ENCODE measurements around the gene GATA5.

The GATA5 gene

GRCh38 chr20:62453186-62453808 is 22.5 kb downstream of the GATA5 start:
- no peak for DNase-seq (ENCODE audit: low spot score)

- no peak for DNase-seq (ENCODE audit: low spot score)
Measured at GRCh38 chr20:62452475-62453095, 23.2 kb downstream of the GATA5 start.

- DNase-seq (ENCODE audit: low spot score) = no peak
Measured at GRCh38 chr20:62451970-62452369, 23.8 kb downstream of the GATA5 start.

GRCh38 chr20:62451156-62451767 is 24.5 kb downstream of the GATA5 start:
- DNase-seq (ENCODE audit: low spot score) = no peak

GRCh38 chr20:62449951-62450691 is 25.7 kb downstream of the GATA5 start:
- DNase-seq (ENCODE audit: low spot score) = no peak

GRCh38 chr20:62448788-62449187 is 27.0 kb downstream of the GATA5 start:
- DNase-seq (ENCODE audit: low spot score) = no peak

- DNase-seq (ENCODE audit: low spot score) = no peak
Measured at GRCh38 chr20:62448038-62448437, 27.8 kb downstream of the GATA5 start.

- no peak for DNase-seq (ENCODE audit: low spot score)
Measured at GRCh38 chr20:62446888-62447869, 28.6 kb downstream of the GATA5 start.

GRCh38 chr20:62446481-62446880 is 29.3 kb downstream of the GATA5 start:
- no peak for DNase-seq (ENCODE audit: low spot score)

- no peak for DNase-seq (ENCODE audit: low spot score)
Measured at GRCh38 chr20:62445553-62446340, 30.0 kb downstream of the GATA5 start.

GRCh38 chr20:62444286-62444685 is 31.5 kb downstream of the GATA5 start:
- DNase-seq (ENCODE audit: low spot score) = no peak

GRCh38 chr20:62441987-62442539 is 33.7 kb downstream of the GATA5 start:
- no peak for DNase-seq (ENCODE audit: low spot score)

GRCh38 chr20:62439218-62439617 is 36.6 kb downstream of the GATA5 start:
- DNase-seq (ENCODE audit: low spot score) = no peak

- no peak for DNase-seq (ENCODE audit: low spot score)
Measured at GRCh38 chr20:62437927-62438326, 37.9 kb downstream of the GATA5 start.

GRCh38 chr20:62437496-62437895 is 38.3 kb downstream of the GATA5 start:
- no peak for DNase-seq (ENCODE audit: low spot score)

GRCh38 chr20:62436692-62437091 is 39.1 kb downstream of the GATA5 start:
- DNase-seq (ENCODE audit: low spot score) = no peak

- DNase-seq (ENCODE audit: low spot score) = no peak
Measured at GRCh38 chr20:62433658-62434497, 41.9 kb downstream of the GATA5 start.

- no peak for DNase-seq (ENCODE audit: low spot score)
Measured at GRCh38 chr20:62430866-62431447, 44.8 kb downstream of the GATA5 start.

GRCh38 chr20:62430311-62430853 is 45.4 kb downstream of the GATA5 start:
- DNase-seq (ENCODE audit: low spot score) = no peak
